ENCODE results near the gene HSPB9. TPM values are rescaled to one million over a fixed set of nuclear protein-coding genes. Genes with fewer than 3 reads are reported as not detected.

HSPB9 gene
- total and polyA plus RNA-seq, 2 donors (not counting 3 experiments of a cell fraction or from before 2014, with no cell fraction given), result not detected

DNA sequence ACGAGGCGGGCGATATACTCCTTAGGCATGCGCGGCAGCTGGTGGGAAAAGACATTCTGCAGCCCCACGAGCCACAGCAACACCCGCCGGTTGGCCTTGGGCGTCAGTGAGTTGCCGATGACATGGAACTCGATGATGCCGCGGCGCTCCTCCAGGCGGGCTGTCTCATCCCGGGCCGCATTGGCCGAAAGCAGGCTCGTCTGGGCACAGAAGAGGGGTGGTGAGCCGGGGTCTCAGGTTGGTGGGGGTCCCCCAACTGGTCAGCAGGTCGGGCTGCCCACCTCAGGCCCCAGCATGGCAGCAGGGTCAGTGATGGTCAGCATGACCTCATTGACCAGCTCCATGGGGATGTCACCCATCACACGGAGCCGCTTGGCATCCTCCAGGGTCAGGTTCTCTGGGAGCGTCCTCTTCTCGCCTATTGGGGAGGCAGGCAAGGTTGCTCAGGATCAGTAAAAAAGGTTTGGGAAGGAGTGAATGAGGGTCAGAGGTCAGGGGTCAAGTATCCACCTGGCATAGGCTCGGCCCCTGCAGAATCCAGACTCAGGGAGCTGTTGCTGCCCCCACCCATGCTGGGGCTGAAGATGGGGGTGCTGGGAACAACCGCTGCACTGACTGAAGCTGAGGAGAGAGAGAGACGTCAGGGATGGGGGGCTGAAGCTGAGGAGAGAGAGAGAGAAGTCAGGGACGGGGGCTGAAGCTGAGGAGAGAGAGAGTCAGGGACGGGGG, 5.0 kb upstream of the HSPB9 start:
- Histone ChIP-seq H3K79me2 (ENCODE audit: control insufficient read depth, insufficient read depth, low read length) (no peaks in the 10 kb centered on the region), H3K4me3 (replicated peaks in 1 of 3; ENCODE audit: insufficient read depth in 1 of 3, low read depth in 1 of 3, low read length in 3 of 3) (no peak overlapping the region), H4K20me1 (replicated peaks; ENCODE audit: control insufficient read depth, extremely low read depth, insufficient read depth, low read length) (no peaks in the 10 kb centered on the region), H3K36me3 (ENCODE audit: control insufficient read depth in 2 of 2, extremely low read depth in 1 of 2, insufficient read depth in 2 of 2, low read length in 2 of 2) (no peaks in the 10 kb centered on the region), H3K27me3 (ENCODE audit: control insufficient read depth in 2 of 2, insufficient read depth in 2 of 2, low read length in 2 of 2) (no peaks in the 10 kb centered on the region), H3K9me1 (replicated peaks; ENCODE audit: control insufficient read depth, extremely low read depth, insufficient read depth, low read length) (no peaks in the 10 kb centered on the region), H3K27ac (ENCODE audit: insufficient read depth, low read depth, low read length) (no peak overlapping the region), H3K4me2 (ENCODE audit: insufficient read depth, low read length) (no peak overlapping the region), H2AFZ (ENCODE audit: low read depth, low read length) (no peak overlapping the region), H3K9me3 (replicated peaks; ENCODE audit: control insufficient read depth, insufficient read depth, low read length) (no peaks in the 10 kb centered on the region), H3K4me1 (ENCODE audit: control insufficient read depth, extremely low read depth, insufficient read depth, low read length) (peaks cover 9% of the 10 kb centered on the region), H3K9ac (replicated peaks; ENCODE audit: extremely low read depth, insufficient read depth, low read length) (no peak overlapping the region)
- BruUV-seq (replicated peaks), result no TSS peak
- FAIRE-seq, result no peak
- ChIA-PET CTCF (interaction anchor here (0.6 to 6.8 kb wide), 9 partner anchors 10 to 187 kb away, joined by 3 to 74 read pairs (median 5); partner anchors contain the start of genes CNP, HCRT, KCNH4 and NKIRAS2), POLR2A (interaction anchor here (0.6 to 0.7 kb wide), 2 partner anchors 63 to 400 kb away, joined by 3 to 6 read pairs; no protein-coding TSS in a partner anchor)
- no peak for DNase-seq (ENCODE audit: low read depth, low spot score)
- TF ChIP-seq POLR2A (IDR thresholded peaks at IDR 0.05; ENCODE audit: low read depth, low read length) (no peak), EZH2 (IDR thresholded peaks at IDR 0.05; ENCODE audit: borderline replicate concordance, low read depth, low read length, severe bottlenecking) (no peak), POLR2AphosphoS5 (IDR thresholded peaks at IDR 0.05; ENCODE audit: insufficient read depth, low read depth, low read length) (no peak), MAX (IDR thresholded peaks at IDR 0.05; ENCODE audit: insufficient read depth, insufficient read length) (no peak), FOS (IDR thresholded peaks at IDR 0.05; ENCODE audit: borderline replicate concordance, insufficient read depth, low read length) (no peak), GATA2 (IDR thresholded peaks at IDR 0.05; ENCODE audit: insufficient read depth, insufficient read length, low read depth, low read length) (no peak), MYC (IDR thresholded peaks at IDR 0.05; ENCODE audit: low read depth, low read length) (no peak), JUN (IDR thresholded peaks at IDR 0.05; ENCODE audit: borderline replicate concordance, insufficient read depth, insufficient read length, low read depth) (no peak)
- TF ChIP-seq, protein P1, sequence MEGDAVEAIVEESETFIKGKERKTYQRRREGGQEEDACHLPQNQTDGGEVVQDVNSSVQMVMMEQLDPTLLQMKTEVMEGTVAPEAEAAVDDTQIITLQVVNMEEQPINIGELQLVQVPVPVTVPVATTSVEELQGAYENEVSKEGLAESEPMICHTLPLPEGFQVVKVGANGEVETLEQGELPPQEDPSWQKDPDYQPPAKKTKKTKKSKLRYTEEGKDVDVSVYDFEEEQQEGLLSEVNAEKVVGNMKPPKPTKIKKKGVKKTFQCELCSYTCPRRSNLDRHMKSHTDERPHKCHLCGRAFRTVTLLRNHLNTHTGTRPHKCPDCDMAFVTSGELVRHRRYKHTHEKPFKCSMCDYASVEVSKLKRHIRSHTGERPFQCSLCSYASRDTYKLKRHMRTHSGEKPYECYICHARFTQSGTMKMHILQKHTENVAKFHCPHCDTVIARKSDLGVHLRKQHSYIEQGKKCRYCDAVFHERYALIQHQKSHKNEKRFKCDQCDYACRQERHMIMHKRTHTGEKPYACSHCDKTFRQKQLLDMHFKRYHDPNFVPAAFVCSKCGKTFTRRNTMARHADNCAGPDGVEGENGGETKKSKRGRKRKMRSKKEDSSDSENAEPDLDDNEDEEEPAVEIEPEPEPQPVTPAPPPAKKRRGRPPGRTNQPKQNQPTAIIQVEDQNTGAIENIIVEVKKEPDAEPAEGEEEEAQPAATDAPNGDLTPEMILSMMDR (IDR thresholded peaks at IDR 0.05; ENCODE audit: extremely low read depth in 1 of 2, insufficient read depth in 1 of 2, low read depth in 1 of 2, low read length in 2 of 2), result no peak
- intact Hi-C loops (cut with micrococcal nuclease) (no loop called here), dilution Hi-C loops (cut with MboI; ENCODE audit: extremely low pct_ligation_motif_present, low sequenced_read_pairs) (loop anchor here (25.0 kb wide), 1 partner anchor 155 kb away; the partner anchor contains the start of gene CNP)
